ENCODE measurements around the gene EPS8.

The EPS8 gene

DNA sequence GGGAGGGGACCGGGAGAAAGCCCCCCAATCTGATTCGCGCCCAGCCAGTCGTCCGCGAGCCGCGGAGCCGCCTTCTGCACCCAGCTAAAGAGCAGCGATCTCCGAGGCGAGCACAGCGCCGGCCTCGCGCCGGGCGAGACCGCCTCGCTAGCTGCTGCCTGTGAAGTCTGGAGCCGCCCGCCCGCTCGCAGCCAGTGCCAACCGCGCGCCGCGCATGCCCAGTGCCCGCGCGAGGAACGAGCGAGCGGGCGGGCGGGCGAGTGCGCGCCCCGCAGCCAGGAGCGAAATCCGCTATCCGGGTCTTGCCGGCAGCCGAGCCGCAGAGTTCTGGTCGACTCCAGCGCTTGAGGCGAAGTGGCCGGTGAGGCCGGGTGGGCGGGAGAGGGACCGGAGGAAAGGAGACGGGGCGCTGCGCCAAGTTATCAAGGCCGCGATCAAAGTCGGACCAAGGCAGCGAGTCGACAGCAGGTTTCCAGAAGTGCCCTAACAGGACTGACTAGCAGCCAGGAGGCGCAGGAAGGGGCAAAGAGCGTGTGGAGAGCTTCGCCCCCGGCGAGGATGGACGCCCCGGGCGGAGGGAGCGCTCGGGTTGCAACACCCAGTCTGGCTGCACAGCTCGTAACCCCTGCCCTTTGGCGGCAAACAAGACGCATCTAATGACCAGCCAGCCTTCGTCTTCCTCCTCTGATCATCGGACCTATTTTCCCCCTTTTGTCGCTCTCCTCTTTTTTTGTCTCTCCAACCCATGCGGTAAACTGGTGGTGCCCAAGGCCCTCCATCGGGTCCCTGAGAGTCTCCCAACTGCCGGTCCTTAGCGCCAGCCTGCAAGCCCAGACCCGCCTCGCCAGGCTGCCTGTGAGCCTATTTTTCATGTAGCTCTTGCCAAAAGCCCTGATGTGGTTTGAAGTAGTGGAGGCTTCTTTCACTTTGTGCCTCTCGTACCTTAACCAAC, at the start of gene EPS8:
Gene EPS8, minus strand, starts transcription at position 169 of the 952 bp plus-strand sequence. CDS start 106,437 bp downstream, outside the sequence.
- peak; percentile 79 for DNase-seq (ENCODE audit: low read depth)

DNA sequence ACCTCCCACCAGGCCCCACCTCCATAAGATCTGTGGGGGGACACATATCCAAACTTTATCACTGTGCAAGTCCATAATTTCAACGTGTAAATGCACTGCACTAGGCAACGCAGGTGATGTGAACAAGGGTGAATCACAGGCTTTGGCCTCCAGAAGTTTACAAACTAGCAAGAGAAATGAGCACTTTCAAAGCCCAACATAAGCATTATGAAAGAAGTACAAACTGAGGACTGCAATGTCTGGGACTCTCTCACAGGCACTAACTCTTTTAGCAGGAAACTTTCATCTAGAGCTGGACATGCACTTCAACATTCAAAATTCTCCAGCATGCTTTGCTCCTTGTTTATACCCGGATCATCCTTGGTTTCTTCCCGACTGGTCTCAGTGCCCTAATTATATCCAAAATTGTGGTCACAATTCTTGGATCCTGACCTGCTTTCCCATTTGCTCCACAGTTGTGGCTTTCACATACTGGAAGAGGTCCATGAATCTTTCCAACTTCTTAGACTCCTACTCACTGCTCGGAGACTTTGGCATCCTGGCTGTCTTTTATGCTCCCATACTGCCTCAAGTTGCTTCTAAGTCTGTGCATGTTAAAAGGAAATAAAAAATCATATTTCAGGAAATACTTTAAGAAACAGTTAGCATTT, 48.1 kb upstream of the EPS8 start:
- no peak for DNase-seq (ENCODE audit: low read depth)

DNA sequence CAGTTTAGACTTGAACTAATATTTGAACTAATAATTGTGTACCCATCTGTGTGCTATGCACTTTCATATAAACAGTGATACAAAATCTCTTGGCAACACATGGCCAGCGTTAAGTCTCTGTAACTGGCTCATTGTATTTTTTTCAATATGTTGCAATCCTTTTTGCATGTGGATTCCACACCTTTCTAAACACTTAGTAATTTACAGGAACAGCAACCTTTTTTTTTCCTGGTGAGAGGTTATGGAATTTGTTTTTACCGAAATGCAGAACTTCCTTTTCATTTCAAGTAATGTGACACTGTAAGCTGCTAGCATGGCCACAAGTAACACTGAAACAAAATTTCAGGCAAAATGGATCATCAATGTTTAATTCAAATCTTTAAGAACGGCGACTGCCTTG, 45.4 kb upstream of the EPS8 start:
- no peak for DNase-seq (ENCODE audit: low read depth)

DNA sequence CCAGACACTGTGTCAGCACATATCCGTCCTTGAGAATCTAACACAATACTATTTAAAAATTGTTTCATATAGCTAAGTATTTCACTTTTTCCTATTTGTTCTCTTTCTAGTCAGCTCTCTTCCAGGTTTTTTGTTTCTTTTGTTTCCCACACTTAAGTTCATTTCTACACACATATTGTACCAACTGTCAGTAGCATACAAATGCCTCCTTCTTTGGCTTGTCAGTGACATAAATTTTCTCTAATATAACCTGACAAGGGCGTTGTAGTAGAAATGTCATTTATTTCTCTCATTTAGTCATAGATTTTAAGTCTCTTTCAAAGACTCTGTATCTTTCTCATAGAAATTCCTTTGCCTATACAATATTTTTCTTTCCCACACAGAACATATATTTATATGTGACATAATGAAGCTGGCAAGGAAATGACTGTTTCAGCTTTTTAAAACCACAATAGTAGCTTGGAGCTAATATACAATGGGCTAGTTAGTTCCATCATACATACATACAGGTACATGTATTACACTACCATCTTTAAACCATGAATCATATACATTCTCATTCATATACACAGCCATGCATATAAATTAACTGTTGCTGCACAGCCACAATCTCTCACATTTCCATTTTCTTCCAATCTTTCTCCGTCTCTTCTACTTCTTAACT, 42.3 kb upstream of the EPS8 start:
- DNase-seq (ENCODE audit: low read depth) = no peak

DNA sequence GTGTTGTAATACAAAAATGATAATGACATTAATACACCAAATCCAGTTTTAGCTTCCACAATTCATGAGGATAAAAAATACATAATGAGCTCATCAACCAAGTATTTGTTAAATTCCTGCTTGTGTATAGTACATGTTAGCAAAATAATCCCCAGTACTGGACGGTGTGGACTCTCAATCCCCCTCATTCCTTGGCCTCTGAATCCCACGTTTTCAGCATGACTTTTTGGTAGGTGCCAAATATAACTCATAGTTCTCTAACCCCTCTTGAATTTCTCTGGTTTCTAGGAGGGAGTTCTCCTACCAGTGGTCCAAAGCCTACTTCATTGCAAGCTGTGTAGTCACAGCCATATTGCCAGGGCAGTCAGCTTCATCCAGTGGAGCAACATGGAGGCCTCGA, 41.4 kb upstream of the EPS8 start:
- DNase-seq (ENCODE audit: low read depth) = no peak

DNA sequence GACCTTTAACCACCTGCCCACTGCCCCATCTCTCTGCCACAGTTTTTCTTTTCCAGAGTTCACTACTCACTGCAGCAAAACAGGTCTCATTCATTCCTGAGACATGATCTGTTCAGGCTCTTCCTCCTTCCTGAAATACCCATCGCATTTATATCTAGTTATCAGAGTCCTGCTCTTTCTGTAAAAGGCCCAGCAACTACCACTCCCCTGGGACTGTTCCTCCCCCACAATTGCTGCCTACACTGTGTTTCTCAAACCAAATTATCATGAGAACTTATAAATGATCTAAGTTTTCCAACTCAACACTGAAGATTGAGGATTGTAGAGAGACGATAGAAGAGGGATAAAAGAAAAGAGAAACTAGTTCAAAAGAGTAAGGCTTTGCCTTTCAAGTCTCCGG, 40.8 kb upstream of the EPS8 start:
- no peak for DNase-seq (ENCODE audit: low read depth)

DNA sequence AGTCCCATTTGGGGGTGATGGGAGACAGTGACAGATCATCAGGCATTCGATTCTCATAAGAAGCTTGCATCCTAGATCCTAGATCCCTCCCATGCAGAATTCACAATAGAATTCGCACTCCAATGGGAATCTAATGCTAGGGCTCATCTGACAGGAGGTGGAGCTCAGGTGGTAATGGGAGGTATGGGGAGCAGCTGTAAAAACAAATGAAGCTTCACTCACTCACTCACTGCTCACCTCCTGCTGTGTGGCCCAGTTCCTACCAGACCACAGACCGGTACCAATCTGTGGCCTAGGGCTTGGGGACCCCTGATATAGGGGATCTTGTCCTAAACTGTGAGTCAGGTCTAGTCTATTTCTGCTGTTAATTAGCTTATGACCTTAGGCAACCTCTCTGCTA, 40.1 kb upstream of the EPS8 start:
- no peak for DNase-seq (ENCODE audit: low read depth)

DNA sequence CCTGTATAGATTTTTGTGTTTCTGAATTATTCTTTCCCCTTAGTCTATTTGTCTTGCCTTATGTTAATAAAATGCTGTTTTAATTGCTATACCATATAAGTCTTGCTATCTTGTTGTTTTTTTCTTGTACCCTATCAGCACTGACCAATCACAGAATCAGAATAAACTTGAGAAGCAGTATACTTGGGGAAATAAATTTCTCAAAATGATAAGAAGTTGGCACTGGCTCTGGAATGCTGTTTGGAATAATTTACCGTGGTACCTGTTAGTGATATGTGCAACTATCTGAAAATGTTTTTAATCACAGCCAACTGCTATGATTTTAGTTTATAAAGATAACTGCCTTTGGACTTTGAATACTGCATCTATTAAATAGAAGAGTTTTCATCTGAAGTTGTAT, 37.9 kb upstream of the EPS8 start:
- DNase-seq (ENCODE audit: low read depth) = no peak

DNA sequence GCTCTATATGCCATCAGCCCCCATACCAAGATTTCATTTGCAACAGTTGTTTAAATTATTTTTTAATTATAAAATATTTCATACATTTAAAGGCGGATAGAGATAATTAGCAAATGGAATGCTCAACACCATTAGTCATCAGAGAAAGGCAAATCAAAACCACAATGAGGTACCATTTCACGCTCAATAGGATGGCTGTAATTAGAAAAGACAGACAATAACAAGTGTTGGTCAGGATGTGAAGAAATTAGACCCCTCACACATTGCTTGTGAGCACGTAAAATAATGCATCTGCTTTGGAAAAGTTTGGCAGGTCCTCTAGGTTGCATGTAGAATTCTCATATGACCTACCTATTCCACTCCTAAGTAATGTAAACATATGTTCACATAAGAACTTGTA, 35.3 kb upstream of the EPS8 start:
- no peak for DNase-seq (ENCODE audit: low read depth)

DNA sequence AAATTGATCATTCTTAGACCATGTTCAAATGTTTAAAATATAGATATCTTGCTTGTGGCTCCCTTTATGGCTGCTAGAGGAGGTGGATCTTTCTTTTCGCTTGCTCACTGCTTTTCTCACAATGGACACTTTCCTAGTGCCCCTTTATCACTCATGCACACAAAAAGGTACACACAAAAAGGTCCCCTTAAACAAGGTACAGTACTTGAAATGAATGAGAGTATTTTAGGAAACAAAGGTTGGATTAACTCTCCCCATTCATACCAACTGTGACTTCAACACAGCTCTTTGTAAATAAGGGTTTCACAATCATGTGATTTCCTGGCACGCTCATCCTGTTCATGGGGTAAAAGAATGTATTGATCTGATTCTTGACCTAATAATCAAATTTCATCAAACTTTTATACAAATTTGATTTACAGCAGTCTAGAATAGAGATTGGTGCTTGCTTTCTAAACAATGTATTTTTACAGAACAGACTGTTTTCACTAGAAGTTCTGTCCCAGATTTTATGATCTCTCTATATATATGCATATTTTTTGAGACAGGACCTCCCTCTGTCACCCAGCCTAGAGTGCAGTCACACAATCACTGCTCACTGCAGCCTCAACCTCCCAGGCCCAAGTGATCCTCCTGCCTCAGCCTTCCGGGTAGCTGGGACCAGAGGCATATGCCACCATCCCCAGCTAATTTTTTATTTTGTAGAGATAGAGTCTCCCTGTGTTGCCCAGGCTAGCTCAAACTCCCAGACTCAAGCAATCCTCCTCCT, 34.4 kb upstream of the EPS8 start:
- no peak for DNase-seq (ENCODE audit: low read depth)

DNA sequence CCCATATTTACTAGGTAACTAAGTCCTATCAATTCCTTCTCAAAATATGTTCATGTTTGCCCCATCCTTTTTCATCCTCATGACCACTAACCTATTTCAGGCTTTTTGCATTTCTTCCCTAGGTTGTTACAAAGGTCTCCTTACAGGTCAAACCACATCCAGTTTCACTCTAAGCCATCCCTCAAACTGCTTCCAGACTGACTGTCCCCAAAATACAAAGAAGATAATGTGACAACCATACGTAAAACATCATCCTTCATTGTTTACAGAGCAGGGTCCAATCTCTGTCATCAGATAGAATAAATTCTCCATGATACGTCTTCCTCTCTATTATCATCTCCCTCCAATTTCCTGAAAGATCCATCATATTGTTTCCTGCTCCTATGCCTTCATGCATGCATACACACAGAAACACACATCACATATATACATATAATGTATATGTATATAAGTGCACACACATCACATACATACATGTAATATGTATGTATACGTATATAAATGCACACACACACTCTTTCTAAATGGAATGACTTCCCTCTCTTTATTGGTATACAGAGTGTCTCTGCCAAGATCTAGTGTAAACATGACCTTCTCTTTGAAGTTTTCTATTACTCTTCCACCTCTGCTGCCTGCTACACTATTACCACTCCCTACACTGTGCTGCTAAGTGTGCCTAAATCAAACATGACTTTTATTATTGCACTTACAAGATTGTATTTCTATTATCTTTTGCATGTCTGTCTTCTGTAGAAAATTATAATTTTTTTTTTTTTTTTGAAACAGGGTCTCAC, 30.7 kb upstream of the EPS8 start:
- no peak for DNase-seq (ENCODE audit: low read depth)

DNA sequence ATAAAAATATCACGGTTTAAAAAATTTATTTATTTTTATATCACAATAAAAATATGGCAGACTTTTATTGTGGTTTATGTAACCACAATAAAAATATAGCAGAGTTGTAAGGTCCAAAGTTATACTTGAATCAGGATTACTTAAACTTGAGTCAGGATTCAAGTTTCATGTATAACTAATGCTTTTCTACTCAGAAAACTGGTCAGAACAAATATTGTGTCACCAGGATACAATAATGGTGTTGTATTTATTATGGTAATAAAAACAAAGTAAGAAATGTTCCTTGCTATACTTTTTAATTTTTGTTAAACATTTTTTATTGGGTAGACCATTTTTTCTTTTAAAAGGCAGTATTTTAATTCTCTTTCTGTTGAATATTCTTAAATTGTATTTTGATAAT, 29.2 kb upstream of the EPS8 start:
- DNase-seq (ENCODE audit: low read depth) = no peak

DNA sequence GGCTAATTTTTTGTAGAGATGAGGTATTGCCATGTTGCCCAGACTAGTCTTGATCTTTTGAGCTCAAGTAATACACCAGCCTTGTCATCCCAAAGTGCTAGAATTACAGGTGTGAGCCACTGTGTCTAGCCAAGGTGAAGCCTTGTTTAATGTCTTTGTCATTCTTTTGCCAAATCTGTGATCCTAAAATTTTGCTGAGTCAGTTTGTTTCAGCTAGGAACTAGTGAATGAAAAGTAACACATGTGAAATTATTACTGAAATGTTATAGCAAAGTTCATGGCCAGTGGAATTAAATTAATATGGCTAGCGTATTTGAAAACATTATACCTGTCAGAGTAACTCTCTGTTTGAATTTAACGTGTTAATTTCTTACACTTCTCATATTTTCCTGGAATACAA, 26.5 kb upstream of the EPS8 start:
- no peak for DNase-seq (ENCODE audit: low read depth)

DNA sequence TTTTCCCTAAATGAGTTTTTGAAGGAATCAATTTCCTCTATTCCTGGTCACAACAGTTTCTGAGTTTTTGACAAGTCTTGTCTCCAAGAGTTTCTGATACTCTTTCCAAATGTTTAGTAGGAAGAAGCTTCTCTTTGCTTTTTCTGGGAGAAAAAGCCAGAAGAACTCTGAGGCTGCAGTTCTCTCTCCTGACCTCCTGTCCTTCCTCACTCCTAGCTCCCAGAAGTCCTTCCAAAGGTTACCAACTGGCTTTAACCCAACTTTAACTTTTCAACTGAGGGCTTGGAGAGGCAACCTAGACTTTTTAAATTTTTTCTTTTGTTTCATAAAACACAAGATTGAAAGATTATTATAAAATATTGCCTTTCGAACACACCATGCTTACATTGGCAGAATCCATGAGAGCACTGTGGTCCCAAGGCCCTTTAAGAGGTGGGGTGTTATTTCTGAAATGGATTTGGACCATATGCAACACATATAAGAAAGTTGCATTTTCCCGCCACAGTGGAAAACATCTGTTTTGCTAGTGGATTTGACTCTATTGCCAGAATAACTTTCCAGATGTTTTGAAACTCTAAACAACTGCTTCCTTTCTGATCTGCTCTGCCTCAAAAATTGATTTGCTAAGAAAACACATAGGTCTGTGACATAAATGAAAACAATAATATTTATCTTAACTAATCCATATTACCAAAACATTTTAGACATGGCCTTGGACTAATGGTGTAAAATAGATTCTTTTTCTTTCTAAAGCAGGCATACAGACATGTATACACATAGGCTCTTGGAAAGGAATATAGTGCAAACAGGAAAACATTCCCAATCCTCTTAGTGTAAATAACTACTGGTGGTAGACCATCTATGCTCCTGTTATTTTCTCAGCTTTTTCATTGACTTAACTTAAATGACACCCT, 22.3 kb upstream of the EPS8 start:
- DNase-seq (ENCODE audit: low read depth) = no peak

DNA sequence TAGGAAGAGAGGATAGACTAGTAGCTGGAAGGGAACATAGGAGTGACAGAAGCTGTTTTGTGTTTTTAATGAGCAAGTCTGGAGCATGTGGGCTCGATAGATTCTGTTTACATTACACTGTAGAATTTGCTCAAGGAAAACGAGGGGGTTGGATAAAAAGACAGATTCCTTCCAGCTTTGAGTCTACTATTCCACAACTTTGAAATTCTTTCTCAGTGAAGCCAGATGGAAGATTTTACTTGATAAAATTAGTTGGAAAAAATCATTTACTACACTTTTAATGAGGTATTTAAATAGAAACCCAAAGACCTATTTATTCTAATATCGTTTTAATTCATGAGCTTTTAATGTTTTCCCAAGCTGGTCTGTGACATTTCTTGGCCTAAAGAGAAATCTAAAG, 19.5 kb upstream of the EPS8 start:
- DNase-seq (ENCODE audit: low read depth) = no peak

DNA sequence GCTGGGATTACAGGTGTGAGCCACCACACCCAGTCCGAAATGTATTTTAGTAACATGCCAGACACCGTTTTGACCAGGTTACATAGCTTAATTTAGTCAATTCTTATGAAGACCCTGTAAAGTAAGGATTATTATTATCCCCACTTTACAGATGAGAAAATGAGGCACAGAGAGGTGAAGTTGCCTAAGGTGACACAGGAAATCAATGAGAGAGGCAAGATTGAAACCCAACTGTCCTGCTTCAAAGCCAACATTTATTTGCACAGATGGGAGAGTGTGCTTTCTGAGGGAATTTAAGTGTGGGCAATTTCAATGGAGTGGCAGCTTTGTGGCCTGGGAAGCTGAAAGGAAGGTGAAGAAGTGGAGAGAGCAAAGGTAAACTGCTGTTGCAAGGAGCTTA, 19.1 kb upstream of the EPS8 start:
- DNase-seq (ENCODE audit: low read depth) = no peak

DNA sequence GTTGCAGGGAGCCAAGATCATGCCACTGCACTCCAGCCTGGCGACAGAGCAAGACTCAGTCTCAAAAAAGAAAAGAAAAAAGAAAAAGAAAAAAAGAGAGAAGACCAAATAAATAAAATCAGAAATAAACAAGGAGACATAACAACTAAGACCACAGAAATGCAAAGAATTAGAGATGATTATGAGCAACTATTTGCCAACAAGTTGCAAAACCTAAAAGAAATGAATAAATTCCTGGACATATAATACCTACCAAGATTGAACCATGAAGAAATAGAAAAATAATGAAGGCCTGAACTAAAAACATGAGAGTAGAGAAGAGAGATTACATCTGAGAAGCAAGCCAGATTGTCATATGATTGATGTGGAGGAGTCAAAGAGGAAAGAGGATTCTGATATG, 17.6 kb upstream of the EPS8 start:
- no peak for DNase-seq (ENCODE audit: low read depth)

DNA sequence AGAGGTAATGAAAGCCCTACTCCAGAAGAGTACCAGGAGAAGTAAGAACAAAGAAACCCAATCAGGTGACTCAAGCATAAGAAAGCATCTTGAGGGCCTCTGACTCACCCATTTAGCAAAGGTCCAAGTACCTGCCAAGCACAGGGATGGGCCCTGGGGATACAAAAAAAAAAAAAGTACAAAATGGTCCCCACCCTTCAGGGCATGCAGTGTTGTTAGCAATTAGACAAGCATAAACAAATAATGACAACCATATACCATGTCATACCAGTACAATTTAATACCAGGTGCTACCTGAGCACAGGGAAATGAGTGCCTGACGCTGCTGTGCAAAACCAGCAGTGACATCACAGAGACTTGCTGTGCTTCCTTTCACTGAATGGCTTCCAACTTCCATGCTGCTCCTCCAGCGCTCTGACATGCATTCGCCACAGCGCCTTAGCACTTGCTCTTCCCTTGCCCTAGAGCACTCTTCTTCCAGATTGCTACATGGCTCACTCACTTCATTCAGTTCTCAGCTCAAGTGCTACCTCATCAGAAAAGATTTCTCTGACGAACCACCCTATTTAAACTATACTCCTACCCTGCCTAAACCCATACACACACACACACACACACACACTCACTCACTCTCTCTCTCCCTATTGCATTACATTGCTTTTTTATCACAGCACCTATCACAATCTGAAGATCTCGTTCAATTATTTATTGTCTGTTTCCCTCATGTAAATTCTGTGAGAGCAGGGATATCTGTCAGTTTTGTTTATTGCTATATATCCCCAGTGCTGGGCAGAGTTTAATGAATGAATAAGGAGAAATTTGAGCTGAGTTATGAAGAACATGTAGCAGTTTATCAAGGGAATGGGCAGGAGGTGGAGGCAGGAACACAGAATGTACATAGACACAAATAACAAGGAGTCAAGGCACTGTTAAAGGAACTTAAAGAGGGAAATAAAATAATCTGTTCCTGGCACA, 12.9 kb upstream of the EPS8 start:
- DNase-seq (ENCODE audit: low read depth) = no peak

DNA sequence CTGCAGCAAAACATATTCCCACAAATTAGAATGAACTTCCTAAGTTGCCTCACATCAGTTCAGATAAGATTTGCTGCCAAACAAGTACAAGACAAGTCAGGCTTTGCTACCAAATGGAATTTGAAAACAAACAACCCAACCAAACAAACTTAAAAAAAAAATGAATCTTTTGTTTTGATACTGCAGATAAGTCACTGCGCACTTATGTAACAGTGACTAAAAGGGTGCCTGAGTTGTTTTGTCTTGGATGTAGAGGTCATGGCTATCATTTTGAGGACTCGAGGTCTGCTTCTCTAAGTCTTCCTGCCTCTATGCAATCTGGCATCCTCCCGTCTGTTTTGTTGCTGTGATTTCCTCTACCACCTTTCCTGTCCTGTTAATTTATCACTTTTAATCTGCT, 11.1 kb upstream of the EPS8 start:
- DNase-seq (ENCODE audit: low read depth) = no peak

Data from activated T-helper 9 cell treated with anti-CD3 and anti-CD28 coated beads, Interleukin-2, amount 50 U/mL, for 16 hours (primary cell).